Lung microvascular endothelial cell (primary cell): ENCODE results near the gene YTHDF2. TPM values are rescaled to one million over a fixed set of nuclear protein-coding genes. Genes with fewer than 3 reads are reported as not detected.
"Not testable (repeated sequence)": the region's sequence is repeated elsewhere in the genome, so short reads cannot be mapped to it uniquely, and the experiment has no call there.

Source experiments
- DNase-seq, 2 donors: peaks; one replicate each; pipeline versions ENCODE4 v3.0.0 to v3.0.0-alpha.2; 2010; ENCODE audit warnings: low read depth in 2 of 2
- total RNA-seq: library from RNA; depleted of rRNA; stranded (reverse); fragments of >200 nt; gene quantifications from 2 replicates; pipeline ENCODE4 v1.2.1, GENCODE V29; 2014

Gene YTHDF2
- total RNA-seq: 60.1 and 76.0 TPM in 2 replicates

- DNase-seq: peak; percentile 98 to 99
These were observed at the start of gene YTHDF2 for GRCh38 chr1:28736450-28737306. YTHDF2 (plus strand) TSS chr1:28736940; CDS start chr1:28737121, 181 bp downstream.

GRCh38 chr1:28691627-28692026 lies 45.1 kb upstream of the YTHDF2 start:
- DNase-seq: not testable (repeated sequence)

- no peak for DNase-seq
These were observed 33.1 kb upstream of the YTHDF2 start for GRCh38 chr1:28703629-28704028.

- no peak for DNase-seq
These were observed 20.4 kb upstream of the YTHDF2 start for GRCh38 chr1:28716336-28716735.

GRCh38 chr1:28718166-28718565 lies 18.6 kb upstream of the YTHDF2 start:
- no peak for DNase-seq

- DNase-seq: peak; percentile 28 to 32
These were observed 18.0 kb upstream of the YTHDF2 start for GRCh38 chr1:28718586-28719331.

- DNase-seq: no peak
These were observed 17.5 kb upstream of the YTHDF2 start for GRCh38 chr1:28719332-28719619.

GRCh38 chr1:28720376-28720775 lies 16.4 kb upstream of the YTHDF2 start:
- DNase-seq: no peak

- not testable (repeated sequence) for DNase-seq
These were observed 14.8 kb upstream of the YTHDF2 start for GRCh38 chr1:28721927-28722326.

- not testable (repeated sequence) for DNase-seq
These were observed 11.4 kb upstream of the YTHDF2 start for GRCh38 chr1:28725365-28725764.

- no peak for DNase-seq
These were observed 735 bp upstream of the YTHDF2 start for GRCh38 chr1:28735961-28736449.

GRCh38 chr1:28737307-28738132 lies 780 bp downstream of the YTHDF2 start:
- DNase-seq: peak; percentile 68 to 79

- DNase-seq: peak in 1 of 2 donors; percentile 35
These were observed 3.4 kb downstream of the YTHDF2 start for GRCh38 chr1:28740118-28740517.

- no peak for DNase-seq
These were observed 7.4 kb downstream of the YTHDF2 start for GRCh38 chr1:28744184-28744583.

GRCh38 chr1:28745653-28746173 lies 9.0 kb downstream of the YTHDF2 start:
- DNase-seq: no peak

GRCh38 chr1:28750330-28750729 lies 13.6 kb downstream of the YTHDF2 start:
- DNase-seq: no peak

GRCh38 chr1:28750771-28751294 lies 14.1 kb downstream of the YTHDF2 start:
- not testable (repeated sequence) for DNase-seq

- peak in 1 of 2 donors; percentile 55 for DNase-seq
These were observed 14.7 kb downstream of the YTHDF2 start for GRCh38 chr1:28751315-28752060.

- no peak for DNase-seq
These were observed 19.0 kb downstream of the YTHDF2 start for GRCh38 chr1:28755701-28756100.

GRCh38 chr1:28756846-28757245 lies 20.1 kb downstream of the YTHDF2 start:
- peak; percentile 39 to 45 for DNase-seq
